GM23338 (cell line): ENCODE results near the gene LIPA.

Source experiments
- CREB1 ChIP-seq: fragments of 250-450 bp; sonication (Bioruptor Pico); IDR thresholded peaks from 2 replicates; pipeline ENCODE4 v1.5.0; 2020; ENCODE audit warnings: low read depth, mild to moderate bottlenecking, moderate library complexity
- CTCF ChIP-seq, 2 experiments: fragments of 200-600 bp in 1 of 2; sonication (generic) in 1 of 2; conservative IDR thresholded peaks; 2 replicates each; pipeline versions ENCODE4 v1.5.1 to v1.6.1; 2016 to 2017; ENCODE audit warnings: antibody characterized with exemption in 2 of 2, low read depth in 2 of 2, mild to moderate bottlenecking in 2 of 2, moderate library complexity in 1 of 2
- EZH2 ChIP-seq: fragments of 200-600 bp; sonication (generic); IDR thresholded peaks from one replicate; pipeline ENCODE4 v1.8.0; 2017; ENCODE audit warnings: antibody characterized with exemption, mild to moderate bottlenecking, low read depth; ENCODE audit not compliant: unreplicated experiment
- JUNB ChIP-seq: IDR thresholded peaks from one replicate; pipeline ENCODE4 v1.6.1; 2016; ENCODE audit warnings: antibody characterized with exemption; ENCODE audit not compliant: unreplicated experiment
- POLR2AphosphoS5 ChIP-seq: IDR thresholded peaks from 2 replicates; pipeline ENCODE4 v1.6.1; 2016; ENCODE audit warnings: antibody characterized with exemption, low read depth
- ZNF114 ChIP-seq: fragments of 250-450 bp; sonication (Bioruptor Pico); IDR thresholded peaks from 2 replicates; pipeline ENCODE4 v1.5.0; 2020; ENCODE audit warnings: mild to moderate bottlenecking, moderate library complexity
- TF ChIP-seq, protein P1 (sequence below): fragments of 250-450 bp; sonication (Bioruptor Pico); IDR thresholded peaks from 2 replicates; pipeline ENCODE4 v1.5.0; 2020; ENCODE audit warnings: mild to moderate bottlenecking, moderate library complexity

DNA sequence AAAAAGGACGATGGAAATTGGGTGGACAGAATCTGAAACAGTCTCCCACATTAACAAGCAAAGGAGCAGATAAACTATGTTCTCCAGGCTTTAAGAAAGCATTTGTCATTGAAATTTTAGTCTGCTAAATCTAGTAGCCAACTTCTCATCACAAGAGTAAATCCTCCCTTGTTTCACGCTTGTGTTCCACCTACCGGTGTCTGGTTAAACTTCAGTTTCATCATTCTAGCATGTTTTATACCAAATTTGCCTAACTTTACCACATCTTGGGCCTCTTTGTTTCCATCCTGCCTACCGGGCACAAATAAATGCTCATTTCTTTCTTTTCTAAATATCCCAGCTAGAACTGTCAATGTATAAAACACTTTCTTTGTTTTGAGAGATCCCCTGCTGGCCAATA, 5.8 kb downstream of the LIPA start:
- TF ChIP-seq EZH2 (no peak), CTCF (conservative IDR thresholded peaks at IDR 0.05; ENCODE audit: low read depth in 2 of 2) (peak in 1 of 2 experiments; percentile 26; a peak in 1 of 4 replicates), ZNF114 (CRISPR knock-in tag) (no peak), POLR2AphosphoS5 (no peak), JUNB (no peak), CREB1 (no peak)
- TF ChIP-seq, protein P1, sequence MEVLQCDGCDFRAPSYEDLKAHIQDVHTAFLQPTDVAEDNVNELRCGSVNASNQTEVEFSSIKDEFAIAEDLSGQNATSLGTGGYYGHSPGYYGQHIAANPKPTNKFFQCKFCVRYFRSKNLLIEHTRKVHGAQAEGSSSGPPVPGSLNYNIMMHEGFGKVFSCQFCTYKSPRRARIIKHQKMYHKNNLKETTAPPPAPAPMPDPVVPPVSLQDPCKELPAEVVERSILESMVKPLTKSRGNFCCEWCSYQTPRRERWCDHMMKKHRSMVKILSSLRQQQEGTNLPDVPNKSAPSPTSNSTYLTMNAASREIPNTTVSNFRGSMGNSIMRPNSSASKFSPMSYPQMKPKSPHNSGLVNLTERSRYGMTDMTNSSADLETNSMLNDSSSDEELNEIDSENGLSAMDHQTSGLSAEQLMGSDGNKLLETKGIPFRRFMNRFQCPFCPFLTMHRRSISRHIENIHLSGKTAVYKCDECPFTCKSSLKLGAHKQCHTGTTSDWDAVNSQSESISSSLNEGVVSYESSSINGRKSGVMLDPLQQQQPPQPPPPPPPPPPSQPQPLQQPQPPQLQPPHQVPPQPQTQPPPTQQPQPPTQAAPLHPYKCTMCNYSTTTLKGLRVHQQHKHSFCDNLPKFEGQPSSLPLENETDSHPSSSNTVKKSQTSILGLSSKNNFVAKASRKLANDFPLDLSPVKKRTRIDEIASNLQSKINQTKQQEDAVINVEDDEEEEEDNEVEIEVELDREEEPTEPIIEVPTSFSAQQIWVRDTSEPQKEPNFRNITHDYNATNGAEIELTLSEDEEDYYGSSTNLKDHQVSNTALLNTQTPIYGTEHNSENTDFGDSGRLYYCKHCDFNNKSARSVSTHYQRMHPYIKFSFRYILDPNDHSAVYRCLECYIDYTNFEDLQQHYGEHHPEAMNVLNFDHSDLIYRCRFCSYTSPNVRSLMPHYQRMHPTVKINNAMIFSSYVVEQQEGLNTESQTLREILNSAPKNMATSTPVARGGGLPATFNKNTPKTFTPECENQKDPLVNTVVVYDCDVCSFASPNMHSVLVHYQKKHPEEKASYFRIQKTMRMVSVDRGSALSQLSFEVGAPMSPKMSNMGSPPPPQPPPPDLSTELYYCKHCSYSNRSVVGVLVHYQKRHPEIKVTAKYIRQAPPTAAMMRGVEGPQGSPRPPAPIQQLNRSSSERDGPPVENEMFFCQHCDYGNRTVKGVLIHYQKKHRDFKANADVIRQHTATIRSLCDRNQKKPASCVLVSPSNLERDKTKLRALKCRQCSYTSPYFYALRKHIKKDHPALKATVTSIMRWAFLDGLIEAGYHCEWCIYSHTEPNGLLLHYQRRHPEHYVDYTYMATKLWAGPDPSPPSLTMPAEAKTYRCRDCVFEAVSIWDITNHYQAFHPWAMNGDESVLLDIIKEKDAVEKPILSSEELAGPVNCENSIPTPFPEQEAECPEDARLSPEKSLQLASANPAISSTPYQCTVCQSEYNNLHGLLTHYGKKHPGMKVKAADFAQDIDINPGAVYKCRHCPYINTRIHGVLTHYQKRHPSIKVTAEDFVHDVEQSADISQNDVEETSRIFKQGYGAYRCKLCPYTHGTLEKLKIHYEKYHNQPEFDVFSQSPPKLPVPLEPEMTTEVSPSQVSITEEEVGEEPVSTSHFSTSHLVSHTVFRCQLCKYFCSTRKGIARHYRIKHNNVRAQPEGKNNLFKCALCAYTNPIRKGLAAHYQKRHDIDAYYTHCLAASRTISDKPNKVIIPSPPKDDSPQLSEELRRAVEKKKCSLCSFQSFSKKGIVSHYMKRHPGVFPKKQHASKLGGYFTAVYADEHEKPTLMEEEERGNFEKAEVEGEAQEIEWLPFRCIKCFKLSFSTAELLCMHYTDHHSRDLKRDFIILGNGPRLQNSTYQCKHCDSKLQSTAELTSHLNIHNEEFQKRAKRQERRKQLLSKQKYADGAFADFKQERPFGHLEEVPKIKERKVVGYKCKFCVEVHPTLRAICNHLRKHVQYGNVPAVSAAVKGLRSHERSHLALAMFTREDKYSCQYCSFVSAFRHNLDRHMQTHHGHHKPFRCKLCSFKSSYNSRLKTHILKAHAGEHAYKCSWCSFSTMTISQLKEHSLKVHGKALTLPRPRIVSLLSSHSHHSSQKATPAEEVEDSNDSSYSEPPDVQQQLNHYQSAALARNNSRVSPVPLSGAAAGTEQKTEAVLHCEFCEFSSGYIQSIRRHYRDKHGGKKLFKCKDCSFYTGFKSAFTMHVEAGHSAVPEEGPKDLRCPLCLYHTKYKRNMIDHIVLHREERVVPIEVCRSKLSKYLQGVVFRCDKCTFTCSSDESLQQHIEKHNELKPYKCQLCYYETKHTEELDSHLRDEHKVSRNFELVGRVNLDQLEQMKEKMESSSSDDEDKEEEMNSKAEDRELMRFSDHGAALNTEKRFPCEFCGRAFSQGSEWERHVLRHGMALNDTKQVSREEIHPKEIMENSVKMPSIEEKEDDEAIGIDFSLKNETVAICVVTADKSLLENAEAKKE (CRISPR knock-in tag) = no peak
